A549 treated with AZD9567 at 1 μM for 4 hours (cell line): ENCODE measurements around the gene SLC29A2. TPM values are rescaled to one million over a fixed set of nuclear protein-coding genes. Genes with fewer than 3 reads are reported as not detected.

ENCODE experiments used
- total RNA-seq: library from RNA; stranded (reverse); fragments of 200-300 nt; extraction: Qiagen RNA extraction; gene quantifications from 5 replicates; pipeline ENCODE4 v1.2.3, GENCODE V29; 2022; ENCODE audit not compliant: insufficient read depth

The SLC29A2 gene
- 4.1 to 6.8 TPM (median 5.4 TPM) in 5 replicates for total RNA-seq

GRCh38 chr11:66371627-66372415 is at the start of gene SLC29A2:
TSS of gene SLC29A2 (minus strand) at chr11:66371760. CDS start at chr11:66371591, 169 bp downstream.

GRCh38 chr11:66420671-66421476 is 49.3 kb upstream of the SLC29A2 start, which contains the start of gene NPAS4:
TSS of gene NPAS4 (plus strand) at chr11:66421035. CDS start at chr11:66421180, 145 bp downstream.

GRCh38 chr11:66347425-66348276 is 23.9 kb downstream of the SLC29A2 start, which contains the start of gene B4GAT1:
TSS of gene B4GAT1 (minus strand) at chr11:66347629. CDS start at chr11:66347545, 84 bp downstream.

GRCh38 chr11:66344550-66345315 is 26.8 kb downstream of the SLC29A2 start, which contains the start of gene BRMS1:
TSS of gene BRMS1 (minus strand) at chr11:66345104. CDS start at chr11:66342234, 2,870 bp downstream.

GRCh38 chr11:66336234-66337102 is 35.1 kb downstream of the SLC29A2 start, which contains the start of gene RIN1:
TSS of gene RIN1 (minus strand) at chr11:66336434. CDS start at chr11:66336402, 32 bp downstream.

GRCh38 chr11:66316849-66317251 is 54.7 kb downstream of the SLC29A2 start, which contains the start of gene CD248:
TSS of gene CD248 (minus strand) at chr11:66317044. CDS start at chr11:66317027, 17 bp downstream.

Other genes with a start within 250 kb of the SLC29A2 start
- gene KLC2, start 114.1 kb downstream of the SLC29A2 start, total RNA-seq: 40.0 to 50.4 TPM (median 45.9 TPM) in 5 replicates
- 130 to 148 TPM (median 140 TPM) in 5 replicates for gene RAB1B, start 103.1 kb downstream of the SLC29A2 start, total RNA-seq
- 2.3 to 2.6 TPM (median 2.5 TPM) in 4 of 5 replicates, not detected in the other for gene CNIH2, start 93.6 kb downstream of the SLC29A2 start, total RNA-seq
- 113 to 127 TPM (median 120 TPM) in 5 replicates for gene YIF1A, start 82.6 kb downstream of the SLC29A2 start, total RNA-seq
- 2.3 to 3.9 TPM (median 3.9 TPM) in 5 replicates for gene TMEM151A, start 79.9 kb downstream of the SLC29A2 start, total RNA-seq
- gene CD248, start 54.7 kb downstream of the SLC29A2 start, total RNA-seq: 0.05 TPM in 1 of 5 replicates, not detected in the others
- 22.4 to 36.2 TPM (median 33.7 TPM) in 5 replicates for gene RIN1, start 35.3 kb downstream of the SLC29A2 start, total RNA-seq
- 66.1 to 97.8 TPM (median 88.3 TPM) in 5 replicates for gene BRMS1, start 26.7 kb downstream of the SLC29A2 start, total RNA-seq
- 14.9 to 18.3 TPM (median 16.0 TPM) in 5 replicates for gene B4GAT1, start 24.1 kb downstream of the SLC29A2 start, total RNA-seq
- not detected in 5 replicates for gene NPAS4, start 49.3 kb upstream of the SLC29A2 start, total RNA-seq
- 90.1 to 116 TPM (median 112 TPM) in 5 replicates for gene MRPL11, start 67.1 kb upstream of the SLC29A2 start, total RNA-seq
- gene PELI3, start 95.1 kb upstream of the SLC29A2 start, total RNA-seq: 4.3 to 6.1 TPM (median 5.0 TPM) in 5 replicates
- 51.3 to 93.2 TPM (median 55.9 TPM) in 5 replicates for gene DPP3, start 108.7 kb upstream of the SLC29A2 start, total RNA-seq
- gene BBS1, start 138.9 kb upstream of the SLC29A2 start, total RNA-seq: 7.5 to 11.6 TPM (median 10.1 TPM) in 5 replicates
- gene ZDHHC24, start 174.3 kb upstream of the SLC29A2 start, total RNA-seq: 10.1 to 14.3 TPM (median 13.2 TPM) in 5 replicates
- gene ACTN3, start 175.1 kb upstream of the SLC29A2 start, total RNA-seq: 0.03 TPM in 1 of 5 replicates, not detected in the others
- gene CTSF, start 196.8 kb upstream of the SLC29A2 start, total RNA-seq: 32.5 to 37.8 TPM (median 34.1 TPM) in 5 replicates
- 0.53 to 0.89 TPM (median 0.64 TPM) in 5 replicates for gene CCDC87, start 221.3 kb upstream of the SLC29A2 start, total RNA-seq
- gene CCS, start 221.4 kb upstream of the SLC29A2 start, total RNA-seq: 22.3 to 32.8 TPM (median 30.4 TPM) in 5 replicates
- gene RBM14, start 244.9 kb upstream of the SLC29A2 start, total RNA-seq: 85.0 to 108 TPM (median 90.7 TPM) in 5 replicates